Stimulated activated CD4-positive, alpha-beta T cell treated with anti-CD3 and anti-CD28 coated beads, Interleukin-15, amount 100 ng/mL, for 48 hours (primary cell): ENCODE results near the gene NELL2.
"Not testable (repeated sequence)": the region's sequence is repeated elsewhere in the genome, so short reads cannot be mapped to it uniquely, and the experiment has no call there.

Experiments
- DNase-seq, 2 donors: peaks; one replicate each; pipeline ENCODE4 v3.0.0-alpha.2; 2020; ENCODE audit warnings: low read depth in 2 of 2

The NELL2 gene

DNA sequence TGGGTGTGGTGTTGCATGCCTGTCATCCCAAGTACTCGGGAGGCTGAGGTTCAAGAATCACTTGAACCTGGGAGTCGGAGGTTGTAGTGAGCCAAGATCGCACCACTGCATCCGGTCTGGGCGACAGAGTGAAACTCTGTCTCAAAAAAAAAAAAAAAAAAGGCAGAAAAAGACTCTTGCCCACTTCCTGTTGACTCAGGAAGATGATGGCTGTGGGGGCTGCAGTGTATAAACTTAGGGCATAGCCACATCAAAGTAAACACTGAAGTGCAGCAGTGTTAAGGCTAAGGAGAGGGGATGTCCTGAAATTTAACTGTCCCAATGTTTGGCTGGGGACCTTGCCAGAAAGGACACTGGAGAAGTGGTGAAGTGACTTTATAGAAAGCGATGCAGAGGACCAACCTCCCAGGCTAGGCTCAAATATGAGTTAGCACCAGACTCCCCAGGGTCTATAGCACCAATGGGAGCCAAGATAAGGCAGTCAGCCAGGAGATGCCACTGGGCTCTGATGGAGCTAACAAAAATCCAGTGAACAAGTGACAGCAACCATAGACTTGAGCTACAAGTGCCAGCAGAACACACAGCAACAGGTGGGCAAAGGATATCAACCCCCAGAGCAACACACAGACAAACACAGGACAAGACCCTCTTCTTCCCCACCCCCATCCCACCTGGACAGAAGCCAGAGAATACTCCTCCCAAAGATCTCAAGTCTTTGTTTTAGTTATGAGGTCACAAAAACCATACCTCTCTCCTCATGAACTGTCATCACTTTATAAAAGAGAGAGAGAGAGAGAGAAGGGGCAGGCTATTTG lies 28.0 kb downstream of the NELL2 start:
- DNase-seq = peak; percentile 33 to 38

DNA sequence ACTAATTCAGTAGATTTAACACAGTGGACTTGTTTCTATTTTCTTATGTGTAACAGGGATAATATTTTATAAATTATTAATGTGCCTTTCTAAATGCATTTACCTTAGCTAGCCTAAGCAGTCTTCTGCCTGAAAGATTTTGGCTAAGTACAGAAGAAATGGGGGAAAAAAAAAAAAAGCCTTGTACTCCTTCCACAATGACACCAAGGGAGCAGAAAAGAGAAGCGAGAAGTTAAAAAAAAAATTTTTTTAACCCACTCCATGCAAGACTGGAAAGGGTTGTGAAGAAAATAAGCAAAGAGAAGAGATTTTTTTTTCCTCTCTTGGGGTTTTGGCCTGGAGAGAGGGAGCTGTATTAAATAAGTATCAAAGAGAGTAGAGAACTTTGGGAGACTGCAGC lies 28.7 kb downstream of the NELL2 start:
- no peak for DNase-seq

DNA sequence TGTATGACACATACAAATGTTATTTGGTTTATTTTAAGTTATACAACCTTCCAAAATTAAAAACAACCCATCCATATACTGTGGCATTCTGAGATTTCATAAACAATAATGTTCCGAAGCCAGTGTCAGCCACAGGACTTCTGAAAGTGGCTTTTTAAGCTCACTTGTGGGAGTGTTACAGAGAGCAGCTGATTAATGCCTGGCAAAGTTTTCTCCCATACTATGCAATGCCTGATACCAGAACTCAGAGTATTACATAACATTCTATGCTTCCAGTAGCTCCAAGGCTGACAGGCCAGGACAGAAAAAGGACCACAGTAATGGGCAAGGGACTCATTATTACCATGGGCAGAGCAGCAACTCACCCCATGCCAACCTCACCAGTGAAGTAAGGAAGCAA lies 29.3 kb downstream of the NELL2 start:
- no peak for DNase-seq

DNA sequence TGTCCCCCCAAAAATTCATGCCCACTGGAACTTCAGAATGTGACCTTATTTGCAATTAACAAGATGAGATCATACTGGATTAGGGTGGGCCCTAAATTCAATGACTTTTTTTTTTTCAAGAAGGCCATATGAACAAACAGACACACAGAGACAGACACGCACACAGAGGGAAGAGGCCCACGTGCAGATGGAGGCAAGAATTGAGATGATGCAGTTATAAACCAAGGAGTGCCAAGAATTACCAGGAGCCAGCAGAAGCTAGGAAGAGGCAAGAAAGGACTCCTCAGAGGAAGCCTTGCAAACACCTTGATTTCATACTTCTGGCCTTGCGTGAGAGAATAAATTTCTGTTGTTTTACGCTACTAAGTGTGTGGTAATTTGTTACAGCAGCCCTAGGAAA lies 33.4 kb downstream of the NELL2 start:
- no peak for DNase-seq

DNA sequence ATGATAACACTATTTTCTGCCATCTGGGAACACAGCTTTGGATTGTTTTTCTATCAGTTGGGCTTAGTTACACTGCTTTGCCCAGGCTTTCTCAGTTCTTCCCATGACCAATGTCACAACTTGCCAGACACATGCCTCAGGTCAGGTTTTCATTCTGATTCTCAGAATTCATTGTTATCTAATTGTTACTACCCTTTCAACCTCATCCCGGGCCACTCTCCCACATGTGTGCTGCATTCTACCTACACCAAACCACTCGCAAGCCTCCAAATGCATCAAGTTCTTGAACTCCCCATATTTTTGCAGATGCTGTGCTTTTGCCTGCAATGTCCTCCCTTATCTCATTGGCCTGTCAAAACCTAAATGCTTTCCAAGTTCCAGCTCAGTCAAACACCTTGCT lies 36.3 kb downstream of the NELL2 start:
- DNase-seq = no peak

DNA sequence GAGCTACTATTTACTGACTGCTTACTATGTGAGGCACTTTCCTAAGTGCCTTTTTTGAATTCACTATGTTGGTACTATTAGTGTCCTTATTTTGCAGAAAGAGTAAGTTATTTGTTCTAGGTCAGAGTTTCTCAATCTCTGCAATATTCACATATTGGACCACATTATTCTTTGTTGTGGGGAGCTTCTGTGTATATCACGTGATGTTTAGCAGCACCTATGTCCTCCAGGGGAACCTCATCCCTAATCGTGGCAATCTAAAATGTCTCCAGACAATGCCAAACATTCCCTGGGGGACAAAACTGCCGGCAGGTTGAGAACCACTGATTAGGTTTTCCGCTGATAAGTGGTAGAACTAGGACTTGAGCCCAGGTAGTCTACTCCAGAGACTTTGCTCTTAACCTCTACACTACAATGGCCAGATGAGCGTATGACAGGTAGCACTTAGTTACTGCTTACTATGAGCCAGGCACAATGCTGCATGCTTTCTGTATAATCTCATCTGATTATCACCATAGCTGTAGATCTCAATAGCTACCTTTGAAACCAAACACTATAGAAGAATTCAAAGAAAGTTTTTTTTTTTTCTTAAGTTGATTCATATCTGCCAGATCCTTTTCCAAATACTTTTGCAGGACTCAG lies 38.9 kb downstream of the NELL2 start:
- no peak for DNase-seq

DNA sequence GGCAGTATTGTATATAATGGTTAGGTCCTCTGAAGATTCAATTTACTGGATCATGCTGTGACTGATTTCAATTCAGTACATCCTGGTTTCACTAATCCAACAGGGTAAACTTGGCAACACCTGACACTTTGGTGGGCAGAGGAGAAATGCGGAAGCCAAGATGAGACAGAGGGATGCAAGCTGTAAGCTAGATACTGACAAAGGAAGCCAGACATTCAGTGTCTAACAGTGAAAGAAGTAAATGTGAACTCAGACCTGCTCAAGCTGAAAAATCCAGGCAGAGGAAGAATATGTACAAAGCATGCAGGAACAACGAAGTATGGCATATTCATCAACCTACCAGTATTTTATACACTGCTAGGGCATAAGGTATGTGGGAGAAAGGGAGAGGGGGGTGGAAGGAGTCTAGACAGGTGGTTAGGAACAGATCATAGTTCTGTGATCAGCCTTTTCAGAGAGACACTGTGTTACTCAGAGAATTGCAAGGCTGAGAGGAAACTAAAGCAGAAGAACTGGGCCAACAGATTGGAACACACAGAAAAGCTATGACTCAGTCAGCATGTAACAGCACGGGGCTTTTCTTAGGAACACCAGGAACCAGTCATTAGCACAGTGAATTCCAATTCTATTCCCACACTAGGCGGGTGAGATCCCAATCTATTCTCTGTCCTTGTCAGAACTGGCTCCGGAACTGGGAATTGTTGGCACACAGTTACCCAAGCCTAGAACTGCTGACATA lies 40.3 kb downstream of the NELL2 start:
- no peak for DNase-seq

DNA sequence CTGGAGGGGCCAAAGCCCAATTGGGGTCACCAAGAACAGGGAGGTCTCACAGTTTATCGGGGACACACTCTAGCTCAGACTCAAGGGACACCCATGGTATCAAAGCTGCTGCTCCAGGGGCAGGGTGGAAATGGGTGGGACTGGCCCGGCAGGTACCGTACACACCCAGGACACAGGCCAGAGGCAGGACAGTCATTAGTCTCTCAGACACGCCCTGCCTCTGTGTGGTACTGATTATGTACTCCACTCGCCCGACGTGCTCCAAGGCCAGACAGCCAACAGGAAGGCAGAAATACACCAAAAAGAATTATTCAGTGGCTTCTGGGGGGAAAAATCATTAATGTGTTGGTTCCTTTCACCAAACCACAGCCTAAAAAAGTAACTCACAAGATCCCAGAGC lies 41.1 kb downstream of the NELL2 start:
- not testable (repeated sequence) for DNase-seq

DNA sequence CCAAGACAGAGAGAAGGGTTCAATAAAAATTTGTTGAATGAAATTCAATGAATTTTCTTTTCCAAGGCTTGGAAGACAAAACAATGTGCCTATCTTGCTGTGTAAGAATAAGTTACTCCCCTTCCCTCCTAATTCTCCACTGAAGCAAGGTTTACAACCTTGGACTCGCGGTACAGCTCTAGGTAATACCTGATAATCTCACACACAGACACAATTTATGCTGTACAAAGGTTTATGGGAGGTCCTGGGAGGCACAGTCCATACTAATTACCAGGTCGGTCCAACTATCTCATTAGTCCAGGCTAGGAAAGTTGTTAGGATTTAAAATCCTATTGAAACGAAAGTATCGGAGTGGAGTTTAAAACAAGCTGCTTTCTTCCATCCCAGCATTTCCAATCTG lies 42.6 kb downstream of the NELL2 start:
- no peak for DNase-seq

DNA sequence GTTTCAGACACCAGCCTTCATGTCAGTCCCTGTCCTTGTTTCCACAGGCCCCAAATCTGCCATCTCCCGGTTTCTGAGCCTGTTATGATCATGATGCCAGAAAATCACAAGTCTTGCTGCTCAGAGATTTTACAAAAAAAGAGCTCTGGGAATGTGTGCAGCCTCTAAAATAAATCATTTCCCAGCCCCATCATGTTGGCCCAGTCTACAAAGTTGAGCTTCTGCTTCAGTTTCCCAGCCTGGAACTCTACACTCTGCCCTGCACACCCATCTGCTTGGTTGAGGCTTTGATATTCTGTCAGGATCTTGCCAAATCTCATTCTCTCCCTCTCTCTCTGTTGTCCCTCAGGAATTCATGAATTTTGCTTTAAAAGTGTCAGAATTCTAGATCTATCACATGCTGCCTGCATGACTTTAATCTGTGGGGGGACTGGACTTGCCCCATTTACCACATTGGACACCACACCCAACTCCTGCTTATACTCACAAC lies 45.5 kb downstream of the NELL2 start:
- no peak for DNase-seq

DNA sequence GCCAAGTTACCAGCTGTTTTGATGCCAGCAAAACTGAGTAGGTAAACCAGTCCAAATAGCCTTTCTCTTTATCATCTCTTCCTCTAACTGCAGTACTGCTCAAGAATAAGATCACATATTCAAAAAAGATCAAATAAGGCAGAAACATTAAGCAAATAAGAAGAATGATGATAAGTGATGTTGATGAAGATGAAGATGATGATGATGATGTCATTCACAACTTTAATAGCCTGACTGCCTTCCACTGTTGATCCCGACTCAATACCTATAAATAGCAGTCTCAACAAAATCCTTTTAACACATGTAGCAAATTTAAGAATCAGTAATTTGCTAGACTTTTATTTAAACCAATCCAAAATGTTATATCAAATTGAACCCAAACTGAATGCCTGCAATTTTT lies 47.1 kb downstream of the NELL2 start:
- no peak for DNase-seq

DNA sequence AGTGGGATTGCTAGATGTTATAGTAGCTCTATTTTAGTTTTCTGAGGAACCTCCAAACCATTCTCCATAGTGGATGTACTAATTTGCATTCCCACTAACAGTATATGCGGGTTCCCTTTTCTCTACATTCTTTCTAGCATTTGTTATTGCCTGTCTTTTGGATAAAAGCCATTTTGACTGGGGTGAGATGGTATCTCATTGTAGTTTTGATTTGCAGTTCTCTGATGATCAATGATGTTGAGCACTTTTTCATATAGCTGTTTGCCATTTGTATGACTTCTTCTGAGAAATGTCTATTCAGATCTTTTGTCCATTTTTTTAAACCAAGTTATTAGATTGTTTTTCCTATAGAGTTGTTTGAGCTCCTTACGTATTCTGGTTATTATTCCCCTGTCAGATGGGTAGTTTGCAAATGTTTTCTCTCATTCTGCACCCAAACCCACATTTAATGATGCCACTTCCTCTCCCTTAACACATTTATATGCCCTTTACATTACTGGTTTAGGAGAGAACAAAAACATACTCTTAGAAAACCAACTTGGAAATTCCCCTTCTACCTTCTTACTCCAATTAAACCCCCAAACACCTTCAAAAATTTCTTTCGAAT lies 48.2 kb downstream of the NELL2 start:
- DNase-seq = no peak

DNA sequence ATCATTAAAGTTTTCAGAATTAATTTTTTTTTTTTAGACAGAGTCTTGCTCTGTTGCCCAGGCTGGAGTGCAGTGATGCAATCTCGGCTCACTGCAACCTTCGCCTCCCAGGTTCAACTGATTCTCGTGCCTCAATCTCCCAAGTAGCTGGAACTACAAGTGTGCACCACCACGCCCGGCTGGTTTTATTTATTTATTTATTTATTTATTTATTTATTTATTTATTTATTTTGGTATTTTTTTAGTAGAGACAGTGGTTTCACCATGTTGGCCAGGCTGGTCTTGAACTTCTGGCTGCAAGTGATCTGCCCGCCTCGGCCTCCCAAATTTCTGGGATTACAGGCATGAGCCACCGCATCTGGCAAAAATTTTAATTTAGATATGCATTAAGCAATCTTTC lies 54.4 kb downstream of the NELL2 start:
- not testable (repeated sequence) for DNase-seq

DNA sequence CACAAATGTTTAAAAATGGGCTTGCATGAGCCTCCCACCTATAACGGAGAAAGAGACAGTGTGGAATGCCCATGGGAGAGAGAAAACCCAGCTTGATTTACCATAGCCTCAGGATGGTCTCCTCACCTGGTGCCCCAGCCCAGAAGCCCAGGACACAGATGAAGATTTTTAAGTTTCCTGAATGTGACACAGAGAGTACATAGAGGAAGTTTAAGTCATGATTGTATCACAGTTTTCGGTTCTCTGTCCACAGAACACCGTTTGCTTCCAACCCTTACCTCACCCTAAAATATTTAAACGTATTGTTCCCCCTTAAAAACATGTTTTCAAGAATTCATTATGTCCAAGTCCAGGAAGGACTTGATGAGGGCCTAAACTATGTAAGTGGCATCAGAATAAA lies 56.2 kb downstream of the NELL2 start:
- DNase-seq = no peak

DNA sequence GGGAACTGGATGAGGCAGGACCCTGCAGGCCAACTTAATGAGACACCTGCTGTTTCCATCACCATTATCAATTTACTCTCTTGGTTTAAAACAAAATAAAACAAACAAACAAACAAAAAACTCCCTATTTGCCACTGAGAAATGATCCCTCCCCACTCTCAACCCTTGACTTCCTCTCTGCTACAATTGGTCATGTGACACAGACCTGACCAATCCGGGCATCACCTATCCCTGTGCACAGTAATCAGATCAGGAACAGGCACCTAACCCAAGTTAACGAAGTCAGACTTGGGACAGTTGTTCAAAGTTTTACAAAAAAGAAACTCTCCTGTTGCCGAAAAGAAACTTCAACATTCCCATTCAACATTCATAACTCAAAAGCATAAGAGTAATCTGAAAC lies 58.4 kb downstream of the NELL2 start:
- DNase-seq = no peak

DNA sequence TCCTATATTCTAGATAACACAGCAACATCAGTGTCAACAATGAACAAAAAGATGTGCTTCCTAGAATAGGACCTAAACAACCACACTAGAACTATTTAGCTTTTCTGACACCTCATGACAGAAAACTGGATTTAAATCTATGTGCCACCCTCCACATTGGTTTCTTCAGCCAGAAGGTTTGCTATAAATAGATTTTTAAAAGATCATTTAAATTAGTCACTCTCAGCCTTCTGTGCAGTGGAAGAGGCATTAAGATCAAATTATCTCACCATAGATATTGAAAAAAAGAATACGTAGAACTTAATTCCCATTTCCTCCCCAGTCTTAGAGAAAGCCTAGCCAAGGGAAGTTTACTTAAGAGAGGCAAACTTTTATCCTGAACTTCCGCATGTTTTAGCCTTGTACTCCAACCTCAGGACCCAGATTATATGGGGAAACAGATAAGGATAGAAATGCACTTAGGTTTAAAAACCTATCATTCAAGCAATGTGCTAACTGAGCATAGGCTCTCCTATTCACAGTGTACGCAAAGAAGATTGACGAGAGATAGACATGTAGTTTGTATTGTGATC lies 59.6 kb downstream of the NELL2 start:
- DNase-seq = no peak

DNA sequence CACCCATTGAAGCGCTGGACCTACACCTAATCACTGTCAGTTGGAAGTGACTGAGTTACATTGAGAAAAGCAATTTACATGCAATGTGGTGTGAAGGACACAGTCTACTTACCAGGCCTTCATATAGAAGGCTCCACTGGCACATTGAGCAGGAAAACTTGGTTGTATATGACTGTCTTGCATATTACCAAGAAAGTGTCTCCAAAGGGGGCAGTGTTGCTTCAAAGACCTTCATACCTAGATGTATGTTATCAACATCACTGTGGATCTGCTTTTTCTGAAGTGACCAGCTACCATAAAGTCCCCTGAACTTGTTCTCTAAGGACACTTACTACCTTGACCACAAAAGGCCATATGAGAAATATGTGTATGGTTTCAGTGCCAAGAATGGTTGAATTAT lies 64.1 kb downstream of the NELL2 start:
- peak in 1 of 2 donors; percentile 6 for DNase-seq

DNA sequence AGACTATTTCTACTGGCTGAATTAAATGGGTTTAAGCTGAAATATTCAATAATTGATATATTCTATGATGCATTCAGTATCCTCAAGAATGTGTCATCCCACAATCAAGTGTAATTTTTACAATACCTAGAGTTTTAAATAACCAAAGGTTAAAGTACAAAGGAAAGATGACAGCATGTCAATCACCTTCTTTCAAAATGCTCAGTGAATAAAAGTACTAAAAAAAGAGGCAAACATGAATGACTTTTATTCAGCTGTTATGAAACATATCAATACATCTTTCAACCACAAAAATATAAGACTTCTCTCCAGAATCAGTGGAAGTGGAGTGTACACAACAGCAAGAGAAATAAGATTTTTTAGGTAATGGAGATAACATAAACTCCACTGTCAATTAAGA lies 72.0 kb downstream of the NELL2 start:
- no peak for DNase-seq

DNA sequence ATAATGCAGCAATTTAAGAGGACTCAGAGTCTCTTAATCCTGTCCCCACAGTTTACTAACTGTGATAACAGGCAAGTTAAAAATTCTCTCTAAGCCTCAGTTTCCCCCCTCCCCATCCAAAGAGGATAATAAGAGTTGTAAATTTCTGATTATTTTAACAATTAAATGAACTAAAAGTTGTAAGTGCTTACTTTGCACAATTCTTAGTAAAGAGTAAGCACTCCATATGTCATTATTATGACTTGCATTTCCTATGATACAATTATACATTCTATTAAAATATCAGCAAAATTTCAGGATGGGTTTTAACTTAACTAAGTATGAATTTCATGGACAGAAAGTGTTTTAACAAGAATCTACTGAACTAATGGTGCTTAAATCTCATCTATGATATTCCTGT lies 80.1 kb downstream of the NELL2 start:
- DNase-seq = no peak

DNA sequence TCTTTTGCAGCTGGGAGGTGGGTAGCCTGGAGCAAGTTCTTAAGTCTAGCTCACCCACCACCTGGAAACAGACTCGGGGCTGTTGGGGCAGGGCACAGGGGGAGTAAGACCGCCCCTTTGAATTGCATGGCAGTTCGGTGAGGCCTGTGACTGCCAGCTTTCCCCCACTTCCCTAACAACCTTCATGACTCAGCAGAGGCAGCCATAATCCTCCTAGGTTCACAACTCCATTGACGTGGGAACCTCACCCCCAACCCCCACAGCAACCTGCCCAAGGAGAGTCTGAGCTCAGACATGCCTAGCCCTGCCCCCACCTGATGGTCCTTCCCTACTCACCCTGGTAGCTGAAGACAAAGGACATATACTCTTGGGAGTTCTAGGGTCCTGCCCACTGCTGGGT lies 87.4 kb downstream of the NELL2 start:
- no peak for DNase-seq

DNA sequence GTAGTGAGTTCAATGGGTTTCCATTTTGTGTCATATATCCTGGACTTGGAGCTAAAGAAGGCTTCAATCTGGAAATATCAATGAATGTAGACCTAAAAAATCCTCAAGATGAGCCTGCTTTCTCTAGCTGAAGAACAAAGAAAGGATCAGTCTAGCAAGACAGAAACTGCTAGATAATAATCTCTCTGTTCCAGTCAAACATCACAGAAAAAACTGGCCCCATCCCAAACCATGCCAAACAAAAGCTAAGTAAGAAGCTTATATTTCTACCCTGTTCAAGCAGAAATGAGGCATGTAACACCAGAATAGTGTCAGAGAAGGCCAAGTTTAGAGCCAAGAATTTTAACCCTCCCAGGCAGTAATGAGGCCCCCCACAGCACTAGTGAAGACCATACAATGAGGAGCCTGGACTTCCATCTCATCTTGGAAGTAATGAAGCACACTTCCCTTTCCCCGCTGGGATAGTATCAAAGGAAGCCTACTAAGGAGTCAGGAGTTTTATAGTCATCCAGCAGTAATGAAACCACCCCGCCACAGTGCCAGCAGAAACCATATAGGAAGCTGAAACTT lies 95.8 kb downstream of the NELL2 start:
- no peak for DNase-seq

DNA sequence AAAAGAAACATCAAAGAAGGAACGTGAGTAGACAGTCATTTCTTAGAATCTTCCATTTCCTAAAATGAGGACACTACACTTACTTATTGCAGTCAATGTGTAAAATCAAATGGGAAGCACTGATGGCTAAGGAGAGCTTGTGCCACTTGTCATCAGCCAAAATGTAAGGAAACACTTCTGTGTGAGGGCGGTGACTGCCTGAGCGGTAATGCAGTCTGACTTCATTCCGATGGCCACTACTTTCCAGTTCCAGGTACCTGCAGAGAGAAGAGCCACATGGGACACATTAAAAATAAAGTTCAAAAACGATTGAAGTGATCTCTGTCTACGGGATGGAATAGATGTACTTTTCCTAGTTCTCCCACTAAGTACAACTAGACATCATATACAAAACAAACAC lies 96.3 kb downstream of the NELL2 start:
- DNase-seq = no peak
